ENCODE data around the gene CHAC1.

- TF ChIP-seq POLR2A (IDR thresholded peaks at IDR 0.05) (no peak), EP300 (IDR thresholded peaks at IDR 0.05) (no peak), CTCF (IDR thresholded peaks at IDR 0.05) (no peak)
These were observed 30.7 kb upstream of the CHAC1 start for GRCh38 chr15:40922608-40923005.
